Measurements from ENCODE around the gene IDUA.
"Not testable (repeated sequence)": the region's sequence is repeated elsewhere in the genome, so short reads cannot be mapped to it uniquely, and the experiment has no call there.

The IDUA gene

DNA sequence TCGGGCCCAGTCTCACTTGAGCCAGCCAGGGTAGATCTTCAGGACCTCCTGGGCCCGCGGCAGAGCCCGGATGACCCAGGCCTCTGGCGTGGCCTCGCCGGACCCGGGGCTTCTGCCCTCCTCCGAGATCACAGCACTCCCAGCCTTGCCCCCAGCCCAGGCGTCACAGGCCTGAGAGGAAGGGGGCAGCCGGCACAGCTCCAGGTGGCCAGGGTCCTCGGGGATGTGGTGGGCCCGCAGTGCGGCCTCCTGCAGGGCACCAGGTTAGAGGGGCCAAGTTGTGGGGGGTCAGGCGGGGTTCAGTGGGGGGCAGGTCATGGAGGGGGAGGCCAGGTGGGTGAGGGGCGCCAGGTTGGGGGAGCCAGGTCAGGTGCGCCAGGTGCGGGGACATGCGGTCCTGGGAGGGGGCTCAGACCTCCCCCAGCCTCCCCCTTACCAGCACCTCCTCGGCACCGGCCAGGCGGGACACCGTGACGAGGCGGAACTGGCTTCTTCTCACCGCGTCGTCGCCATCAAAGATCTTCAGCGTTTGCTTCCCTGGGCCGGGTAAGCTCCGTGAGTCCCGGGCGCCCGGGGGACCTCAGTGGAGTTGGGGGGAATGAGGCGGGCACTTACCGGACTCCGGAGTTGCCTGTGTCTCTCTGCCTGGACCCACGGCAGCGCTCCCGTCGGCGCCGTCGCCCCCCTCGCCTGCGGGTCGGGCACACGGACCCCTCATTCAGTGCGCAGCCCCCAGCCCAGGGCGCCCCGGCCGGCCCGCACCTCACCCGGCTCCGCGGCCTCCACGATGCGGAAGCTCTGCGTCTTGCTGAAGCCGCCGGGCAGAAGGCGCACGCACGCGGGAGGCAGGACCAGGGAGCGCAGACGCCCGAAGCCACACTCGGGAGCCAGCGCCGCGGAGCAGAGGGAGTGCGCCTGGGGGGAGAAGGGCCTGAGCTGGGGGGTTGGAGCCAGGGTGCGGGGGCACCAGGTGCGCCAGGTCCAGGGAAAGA is 19.4 kb upstream of the IDUA start:
- no peak for DNase-seq

DNA sequence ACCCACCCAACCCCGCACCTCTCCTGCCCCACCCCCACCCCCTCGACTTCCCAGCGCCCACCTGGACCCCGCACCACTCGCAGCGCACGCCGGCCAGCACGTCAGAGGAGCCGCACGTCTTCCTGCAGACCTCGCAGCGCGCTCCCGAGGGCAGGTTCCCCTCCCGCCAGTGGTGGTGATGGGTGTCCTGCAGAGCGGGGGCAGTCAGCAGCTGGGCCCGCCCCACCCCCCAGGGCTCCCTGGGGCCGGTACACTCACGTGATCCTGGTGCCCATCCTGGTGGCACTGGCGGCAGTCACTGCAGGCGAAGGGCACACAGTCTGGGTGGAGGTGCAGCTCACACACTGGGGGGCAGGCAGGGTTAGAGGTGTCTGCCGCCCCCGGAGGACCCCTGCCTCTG is 18.6 kb upstream of the IDUA start:
- no peak for DNase-seq

DNA sequence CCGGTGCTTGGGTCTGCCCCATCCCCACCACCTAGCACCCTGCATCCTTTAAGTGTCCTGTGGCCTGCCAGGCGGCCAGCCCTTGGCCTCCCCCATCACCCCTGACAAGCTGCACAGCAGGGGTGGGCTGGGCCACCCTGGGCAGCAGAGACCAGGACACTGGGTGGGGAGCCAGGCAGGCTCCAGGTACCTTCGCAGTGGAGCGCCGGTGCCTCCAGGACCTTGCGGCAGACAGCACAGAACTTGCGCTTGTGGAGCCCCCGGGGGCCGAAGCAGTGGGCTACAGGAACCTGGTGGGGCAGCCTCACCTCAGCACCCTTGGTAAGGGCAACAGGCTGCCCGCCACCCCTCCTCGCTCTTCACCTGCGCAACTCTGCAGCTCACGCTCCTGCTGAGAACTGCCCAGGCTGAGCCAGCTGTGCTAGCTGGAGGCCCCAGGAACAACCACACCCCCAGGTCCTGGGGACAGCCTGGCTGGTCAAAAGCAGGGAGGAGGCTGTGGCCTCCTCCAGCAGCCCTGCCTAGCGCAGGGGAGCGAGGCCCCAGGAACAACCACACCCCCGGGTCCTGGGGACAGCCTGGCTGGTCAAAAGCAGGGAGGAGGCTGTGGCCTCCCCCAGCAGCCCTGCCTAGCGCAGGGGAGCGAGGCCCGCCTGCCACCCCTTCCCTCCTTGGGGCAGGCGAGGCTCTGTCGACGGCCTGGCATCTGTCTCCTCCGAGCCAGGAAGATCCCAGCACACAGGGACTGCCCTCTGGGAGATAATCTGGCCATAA is 18.0 kb upstream of the IDUA start:
- DNase-seq: no peak

DNA sequence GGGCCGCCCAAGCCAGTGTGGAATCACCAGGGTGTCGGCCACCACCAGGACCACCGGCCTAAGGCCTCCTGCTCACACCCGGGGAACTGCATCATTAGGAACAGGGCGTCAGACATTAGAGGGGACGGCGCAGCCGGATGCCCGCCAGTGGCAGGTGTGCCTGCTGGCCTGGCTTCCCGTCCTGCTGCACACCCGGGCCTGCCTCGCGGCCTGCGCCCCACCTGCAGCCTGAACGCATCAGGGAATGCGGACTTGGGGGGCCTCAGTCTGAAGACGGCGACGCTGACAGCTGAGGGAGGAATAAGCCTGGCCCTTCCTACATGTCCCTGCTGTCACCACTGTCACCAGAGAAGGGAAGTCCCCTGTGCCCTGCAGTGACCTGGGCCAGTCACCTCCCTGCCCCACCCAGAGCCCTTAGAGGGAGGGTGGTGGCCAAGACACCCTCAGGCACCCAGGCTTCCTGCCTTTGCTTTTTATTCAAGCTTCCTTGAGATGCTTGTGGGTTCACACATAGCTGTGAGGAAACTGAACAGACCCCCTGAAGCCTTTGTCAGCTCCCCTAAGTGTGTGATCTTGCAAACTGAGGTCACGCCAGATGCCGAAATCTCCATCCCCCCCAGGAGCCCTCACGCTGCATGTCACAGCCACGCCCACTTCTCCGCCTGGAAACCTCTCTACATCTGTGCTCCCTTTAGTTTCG is 16.6 kb upstream of the IDUA start:
- no peak for DNase-seq

DNA sequence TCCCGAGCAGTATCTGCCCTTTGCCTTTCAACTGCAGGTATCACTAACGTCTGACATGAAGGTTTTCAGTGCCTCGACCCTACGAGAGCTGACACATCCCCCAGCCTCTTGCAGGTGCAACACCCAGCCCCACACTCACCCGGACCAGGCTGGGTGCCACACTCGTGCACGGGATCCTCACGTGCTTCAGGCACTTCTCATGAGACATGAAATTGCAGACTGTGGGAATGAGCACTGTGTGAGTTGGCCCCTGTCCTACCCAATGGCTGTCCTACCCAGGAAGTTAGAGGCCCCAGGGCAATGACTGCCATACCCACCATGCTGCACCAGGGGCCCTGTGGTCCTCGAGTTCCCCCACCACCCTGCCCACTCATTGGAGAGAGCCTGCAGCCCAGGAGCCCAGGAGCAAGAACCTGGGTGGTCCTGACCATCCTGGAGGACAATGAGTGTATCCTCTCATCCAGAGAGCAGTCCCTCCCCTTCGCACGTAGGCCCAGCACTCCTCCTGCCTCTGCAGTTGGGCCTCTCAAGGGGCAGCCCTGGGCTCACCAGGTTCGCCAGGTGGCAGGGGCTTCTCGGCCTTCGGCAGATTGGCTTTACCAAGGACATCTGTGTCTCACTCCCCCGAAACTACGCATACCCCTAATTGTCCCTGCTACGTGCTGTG is 15.9 kb upstream of the IDUA start:
- DNase-seq: no peak

DNA sequence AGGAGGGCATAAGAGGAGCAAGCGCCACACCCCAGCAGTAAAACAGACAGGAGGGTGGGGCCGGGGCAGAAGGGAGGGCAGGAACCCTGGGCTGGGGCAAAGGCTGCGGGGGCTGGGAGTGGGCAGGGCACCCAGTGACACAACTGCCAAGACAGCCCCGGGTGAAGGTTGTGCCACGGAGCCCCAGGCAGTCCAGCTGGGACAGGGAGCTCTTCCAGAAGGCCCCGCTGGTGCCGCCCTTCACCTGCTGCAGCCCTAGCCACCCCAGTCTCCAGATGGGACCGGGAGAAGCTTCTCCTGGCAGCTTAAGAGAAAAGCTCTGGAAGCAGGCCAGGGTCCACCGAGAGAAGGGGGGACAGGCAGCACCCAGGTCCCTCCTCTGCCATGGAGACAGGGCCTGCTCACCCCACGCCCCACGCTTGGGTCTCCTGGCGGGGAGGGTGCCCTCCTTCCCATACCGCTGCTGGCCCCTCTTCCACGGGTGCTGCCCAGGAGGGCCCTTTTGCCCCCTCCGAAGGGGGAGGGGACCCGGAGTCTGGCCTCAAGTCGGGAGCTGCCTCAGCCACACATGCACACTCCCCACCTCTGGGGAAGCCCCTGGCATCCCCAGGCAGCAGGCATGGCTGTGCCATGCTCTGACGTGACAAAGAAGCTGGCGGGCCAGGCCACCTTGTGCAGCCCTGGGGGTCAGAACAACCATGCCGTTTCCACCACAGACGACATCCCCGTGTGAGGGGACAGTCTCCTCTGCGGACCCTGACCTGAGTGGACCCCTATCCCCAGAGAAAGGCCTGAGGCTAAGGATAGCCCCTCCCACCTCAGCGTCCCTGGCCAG is 15.0 kb upstream of the IDUA start:
- DNase-seq: no peak

DNA sequence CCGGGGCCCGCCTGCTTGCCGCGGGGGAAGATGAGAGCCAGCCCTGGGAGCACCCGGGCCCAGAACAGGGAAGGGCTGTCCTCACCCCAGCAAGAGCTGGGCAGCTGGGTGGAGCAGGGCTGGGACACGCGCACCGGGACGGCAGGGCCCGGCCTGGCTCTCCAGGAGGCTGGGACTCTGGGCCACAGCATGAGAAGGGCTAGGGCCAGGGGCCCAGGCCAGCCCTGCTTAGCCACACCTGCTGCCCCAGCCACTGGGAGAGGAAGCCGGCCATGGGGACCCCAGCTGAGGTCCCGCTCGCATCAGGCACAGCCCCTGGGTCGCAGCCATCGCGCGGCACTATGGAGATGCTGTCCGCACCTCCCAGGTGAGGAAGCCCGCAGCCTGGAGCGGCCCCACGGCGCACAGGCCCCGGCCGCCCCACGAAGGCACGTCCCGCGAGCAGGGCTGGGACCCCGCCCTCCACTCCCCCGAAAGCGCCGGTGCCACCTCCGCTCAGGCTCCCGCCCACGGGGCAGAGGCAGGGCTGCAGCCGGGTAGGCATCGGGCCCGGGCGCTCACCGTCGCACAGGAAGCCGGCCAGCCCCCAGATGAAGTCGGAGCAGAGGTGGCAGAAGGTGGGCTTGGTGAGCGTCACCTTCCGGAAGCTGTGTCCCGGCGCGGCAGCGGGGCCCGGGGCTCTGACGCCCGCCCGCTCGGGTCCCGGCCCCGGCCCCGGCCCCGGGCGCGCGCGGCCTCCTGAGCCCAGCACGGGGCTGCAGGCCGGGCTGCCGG is 14.0 kb upstream of the IDUA start:
- DNase-seq: no peak

DNA sequence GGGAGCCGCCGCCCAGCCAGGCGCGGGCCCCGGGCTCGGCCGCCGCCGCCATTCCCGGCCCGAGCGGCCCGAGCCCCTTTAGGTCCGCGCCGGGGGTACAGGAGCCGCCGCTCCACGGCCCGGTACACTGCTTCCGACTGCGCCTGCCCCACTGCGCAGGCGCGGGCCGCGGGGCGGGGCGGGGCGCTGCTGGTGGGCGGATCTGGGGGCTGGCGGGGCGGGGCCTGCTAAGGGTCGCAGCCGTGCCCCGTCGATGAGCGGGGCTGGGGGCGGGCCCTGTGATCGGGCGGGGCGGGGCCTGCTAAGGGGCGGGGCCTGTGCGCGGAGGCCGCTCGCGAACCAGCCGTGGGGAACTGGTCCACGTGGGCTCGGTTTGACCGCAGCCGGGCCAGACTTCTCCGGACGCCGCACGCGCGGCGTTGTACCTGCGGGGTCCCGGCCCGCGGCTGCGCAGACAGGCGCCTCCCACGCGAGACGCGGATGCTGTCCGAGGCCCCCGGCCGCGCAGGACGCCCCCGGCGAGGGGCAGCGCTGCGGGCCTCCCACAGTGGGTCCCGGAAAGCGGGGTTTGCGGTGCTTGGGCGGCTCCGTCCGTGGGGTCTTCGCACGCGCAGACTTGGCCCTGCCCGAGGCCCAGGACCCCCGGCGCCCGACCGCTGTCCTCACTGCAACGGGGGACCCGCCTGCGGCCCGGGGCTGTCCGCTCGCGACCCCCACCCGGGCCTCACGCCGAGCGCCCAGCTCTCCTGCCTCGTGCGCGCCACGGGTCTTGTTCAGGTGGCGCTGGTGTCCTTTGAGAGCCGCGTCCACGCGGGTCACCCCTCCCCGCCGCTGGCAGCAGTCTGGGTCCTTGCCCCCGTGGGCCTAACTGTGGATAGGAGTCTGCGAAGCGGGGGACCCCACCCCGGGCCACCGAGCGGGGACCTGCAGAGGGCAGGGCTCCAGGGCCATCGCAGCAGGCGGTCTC is 13.1 kb upstream of the IDUA start, which contains the start of gene DGKQ:
Gene DGKQ (minus strand): TSS at position 139 of the 967 bp plus-strand sequence. CDS start 87 bp downstream, at position 52.
- DNase-seq: peak; percentile 79

DNA sequence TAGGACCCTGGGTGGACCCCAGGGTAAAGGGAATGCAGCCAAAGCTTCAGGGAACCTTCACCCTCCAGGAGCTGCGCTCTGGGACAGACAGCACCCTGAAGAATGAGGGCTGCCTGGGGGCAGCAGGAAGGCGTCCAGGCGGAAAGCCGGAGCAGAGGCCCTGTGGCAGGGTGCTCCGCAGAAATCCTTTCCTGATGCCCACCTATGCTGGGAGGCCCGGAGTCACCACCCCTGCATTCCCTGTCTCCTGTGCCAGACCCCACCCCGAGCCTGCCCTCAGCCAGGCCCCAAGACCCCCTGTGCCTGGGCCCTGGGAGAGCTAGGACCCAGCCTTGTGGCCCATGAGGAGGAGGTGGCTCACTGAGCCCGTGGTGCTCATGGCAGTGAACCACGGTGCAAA is 12.2 kb upstream of the IDUA start:
- DNase-seq: no peak

DNA sequence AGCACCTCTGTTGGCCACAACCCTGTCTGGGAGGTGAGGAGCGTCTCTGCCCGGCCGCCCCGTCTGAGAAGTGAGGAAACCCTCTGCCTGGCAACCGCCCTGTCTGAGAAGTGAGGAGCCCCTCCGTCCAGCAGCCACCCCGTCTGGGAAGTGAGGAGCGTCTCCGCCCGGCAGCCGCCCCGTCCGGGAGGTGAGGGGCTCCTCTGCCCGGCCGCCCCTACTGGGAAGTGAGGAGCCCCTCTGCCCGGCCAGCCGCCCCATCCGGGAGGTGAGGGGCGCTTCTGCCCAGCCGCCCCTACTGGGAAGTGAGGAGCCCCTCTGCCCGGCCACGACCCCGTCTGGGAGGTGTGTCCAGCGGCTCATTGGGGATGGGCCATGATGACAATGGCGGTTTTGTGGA is 10.8 kb upstream of the IDUA start:
- not testable (repeated sequence) for DNase-seq

DNA sequence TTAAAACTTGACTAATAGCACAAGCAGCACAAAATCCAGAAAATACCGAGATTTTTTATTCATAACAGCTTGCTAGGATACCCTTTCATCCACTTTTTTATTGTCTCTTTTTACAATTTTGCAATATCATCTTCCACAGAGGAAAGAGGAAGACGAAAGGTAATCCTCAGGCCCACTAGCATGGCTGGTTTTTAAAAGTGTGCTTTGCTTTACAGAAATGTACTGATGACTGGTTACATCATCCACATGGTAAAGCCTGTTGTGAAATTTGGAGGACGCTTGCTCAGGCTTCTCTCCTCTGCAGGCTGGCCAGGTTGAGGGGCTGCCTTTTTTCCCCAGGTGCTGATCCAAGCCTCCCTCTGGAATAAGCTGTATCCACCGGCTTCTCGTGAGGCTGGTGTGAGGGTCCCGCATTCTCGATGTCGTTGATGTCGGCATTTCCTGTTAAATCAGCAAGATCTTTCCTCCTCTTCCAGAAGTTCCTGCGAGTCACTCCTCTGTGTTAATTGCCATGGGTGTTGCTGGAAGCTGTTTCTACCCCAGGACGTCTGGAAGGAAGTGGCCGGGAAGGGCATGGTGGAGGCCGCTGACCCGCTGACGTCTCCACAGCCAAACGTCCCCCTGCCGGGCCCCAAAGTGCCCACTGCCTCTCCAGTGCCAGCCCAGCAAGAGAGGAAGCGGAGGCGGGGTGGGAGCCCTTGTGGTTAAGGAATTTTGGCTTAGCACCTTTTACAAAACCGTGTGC is 7.7 kb upstream of the IDUA start:
- DNase-seq: peak; percentile 94

DNA sequence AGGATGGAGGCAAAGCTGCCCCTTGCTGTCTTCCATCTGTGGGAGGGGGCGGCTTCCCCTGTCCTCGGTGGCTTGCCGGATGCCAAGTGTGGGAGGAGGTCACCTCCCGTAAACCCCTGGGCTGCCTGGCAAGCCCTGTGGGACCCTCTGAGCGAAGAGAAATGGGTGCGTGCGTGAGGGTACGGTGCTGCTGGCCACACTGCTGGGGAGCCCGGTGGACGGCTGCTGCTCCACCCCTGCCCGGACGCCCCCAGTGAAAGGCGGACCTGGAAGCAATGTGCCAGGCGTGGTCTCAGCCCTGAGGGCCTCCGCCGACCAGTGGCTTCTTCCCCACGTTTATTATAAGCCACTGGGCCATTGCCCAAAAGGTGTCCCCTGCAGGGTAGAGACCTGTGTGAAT is 4.6 kb upstream of the IDUA start:
- no peak for DNase-seq

DNA sequence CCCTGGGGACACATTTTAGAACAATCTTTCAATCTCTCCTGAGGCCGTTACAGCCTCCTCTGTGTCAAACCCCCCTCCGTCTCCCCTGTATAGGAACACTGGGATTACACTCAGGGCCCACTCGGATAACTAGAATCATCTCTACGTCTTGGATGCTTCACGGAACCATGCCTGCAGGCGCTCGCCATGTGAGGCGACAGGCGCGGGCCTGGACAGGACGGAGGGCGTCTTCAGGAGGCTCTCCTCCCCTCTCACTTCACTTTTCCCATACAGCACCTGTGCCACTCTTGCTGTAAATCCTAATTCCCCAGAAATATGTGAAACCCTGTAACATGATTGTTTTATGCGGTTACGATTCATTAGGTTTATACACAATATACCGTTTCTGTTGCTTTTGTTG is 4.0 kb upstream of the IDUA start:
- DNase-seq: no peak

DNA sequence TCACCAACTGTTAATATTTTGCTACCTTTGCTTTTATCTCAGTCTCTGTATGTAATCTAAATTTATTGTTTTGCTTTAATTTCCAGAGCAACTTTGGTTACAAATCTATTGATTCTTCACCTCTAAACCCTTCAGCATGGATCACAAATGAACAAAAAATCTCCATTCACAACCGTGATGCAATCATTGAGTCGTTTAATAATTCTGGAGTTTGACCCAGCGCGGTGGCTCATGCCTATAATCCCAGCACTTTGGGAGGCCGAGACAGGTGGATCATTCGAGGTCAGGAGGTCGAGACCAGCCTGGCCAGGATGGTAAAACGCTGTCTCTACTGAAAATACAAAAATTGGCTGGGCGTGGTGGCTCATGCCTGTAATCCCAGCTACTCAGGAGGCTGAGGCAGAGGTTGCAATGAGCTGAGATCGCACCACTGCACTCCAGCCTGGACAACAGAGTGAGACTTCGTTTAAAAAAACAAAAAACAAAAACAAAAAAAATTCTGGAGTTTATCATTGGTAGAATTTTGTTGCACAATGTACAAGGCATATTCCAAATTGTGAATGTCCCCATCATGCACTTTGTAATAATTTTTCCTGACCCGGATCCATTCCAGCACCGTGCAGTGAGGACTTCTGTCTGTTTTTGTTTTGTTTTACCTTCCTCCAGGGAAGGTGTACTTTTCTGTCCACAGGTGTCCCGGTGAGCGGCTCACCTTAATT is 2.3 kb upstream of the IDUA start:
- DNase-seq: no peak

DNA sequence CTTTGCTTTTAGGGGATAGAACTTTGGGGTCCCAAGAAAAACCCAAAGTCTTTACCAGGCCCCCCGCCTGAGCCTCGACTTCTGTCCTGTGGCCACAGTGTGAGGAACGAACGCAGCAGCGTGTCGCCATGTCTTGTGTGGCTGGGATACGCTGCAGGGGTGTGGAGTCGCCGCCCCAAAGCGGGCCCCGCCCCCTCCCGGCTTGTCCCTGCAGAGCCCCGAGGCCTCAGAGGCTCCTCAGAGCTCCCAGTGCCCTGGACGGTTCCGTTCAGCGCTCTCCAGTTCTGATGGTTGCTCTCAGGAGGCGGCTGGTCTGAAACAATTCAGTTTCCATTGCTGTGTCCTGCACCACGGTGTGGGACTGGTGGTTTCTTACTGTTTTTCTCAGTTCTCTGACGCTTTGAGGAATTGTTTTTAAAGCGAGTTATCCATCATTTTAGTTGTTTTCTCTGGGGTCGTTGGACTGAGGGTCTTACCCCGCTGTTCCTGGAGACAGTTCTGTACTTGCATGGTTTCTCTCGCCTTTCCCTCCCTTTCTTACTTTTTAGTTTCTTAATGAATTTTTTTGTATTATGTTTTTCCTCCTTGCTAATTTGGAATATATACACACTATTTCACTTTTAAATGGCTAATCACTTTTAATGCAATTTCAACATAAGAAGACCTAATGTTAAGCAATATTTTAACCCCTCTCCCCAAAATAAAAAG is 1.6 kb upstream of the IDUA start:
- peak; percentile 44 for DNase-seq

DNA sequence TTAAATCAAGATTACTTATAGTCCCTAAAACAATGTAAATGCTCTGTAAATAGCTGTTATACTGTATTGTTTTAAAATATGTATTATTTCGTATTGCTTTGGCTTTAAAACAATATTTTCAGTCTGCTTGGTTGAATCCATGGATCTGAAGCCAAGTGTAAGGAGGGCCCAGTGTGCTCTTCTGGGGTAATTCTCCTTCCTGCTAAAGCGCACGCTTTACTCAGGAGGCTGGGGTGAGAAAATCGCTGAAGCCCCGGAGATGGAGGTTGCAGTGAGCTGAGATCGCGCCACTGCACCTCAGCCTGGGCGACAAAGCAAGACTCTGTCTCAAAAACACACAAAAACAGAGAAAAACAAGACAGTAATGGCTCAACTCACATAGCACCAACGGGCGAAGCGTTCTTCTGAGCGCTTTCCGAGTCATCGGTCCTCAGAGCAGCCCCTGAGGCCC is 391 bp upstream of the IDUA start:
- no peak for DNase-seq

Measured in MV-4-11 (cell line).